Astrocyte of the spinal cord (primary cell): ENCODE results near the gene WDR70.
"Not testable (repeated sequence)": the region's sequence is repeated elsewhere in the genome, so short reads cannot be mapped to it uniquely, and the experiment has no call there.

ENCODE experiments used
- DNase-seq: peaks from one replicate; pipeline ENCODE4 v3.0.0; 2011; ENCODE audit warnings: low read depth, low spot score
- H3K4me3 ChIP-seq: 2 replicates; pipeline ENCODE4 v1.5.1; 2011; ENCODE audit warnings: low read depth, mild to moderate bottlenecking, low read length, moderate library complexity
- in situ Hi-C: cut with HindIII; loops from 2 replicates; pipeline ENCODE4 v1.10.0; 2017; ENCODE audit warnings: low sequenced_read_pairs
- TF ChIP-seq, protein P1 (sequence below): IDR thresholded peaks from 2 replicates; pipeline ENCODE4 v1.5.1; 2012; ENCODE audit warnings: low read depth, mild to moderate bottlenecking, low read length, inconsistent platforms

Gene WDR70

DNA sequence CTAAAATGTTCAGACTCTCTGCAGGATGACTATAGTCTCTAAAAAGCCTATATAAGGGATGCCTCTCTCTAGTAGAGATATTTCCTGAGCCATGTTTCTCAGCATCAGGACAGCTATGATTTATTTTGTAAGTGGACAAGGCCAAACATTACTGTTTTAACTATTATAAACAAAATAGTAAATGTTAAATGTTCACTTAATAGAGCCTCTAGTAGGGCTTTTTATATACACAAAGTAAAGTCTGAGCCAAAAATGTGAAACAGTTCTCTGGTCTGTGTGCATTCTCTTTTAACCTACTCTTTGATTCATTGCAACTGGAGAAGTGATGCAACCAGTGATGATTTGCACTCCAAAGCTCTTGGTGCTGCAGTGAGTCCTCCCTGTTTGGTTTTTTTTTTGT, 240.2 kb downstream of the WDR70 start:
- peak; percentile 51 for DNase-seq
- in situ Hi-C loops: no loop called here
- TF ChIP-seq, protein P1, sequence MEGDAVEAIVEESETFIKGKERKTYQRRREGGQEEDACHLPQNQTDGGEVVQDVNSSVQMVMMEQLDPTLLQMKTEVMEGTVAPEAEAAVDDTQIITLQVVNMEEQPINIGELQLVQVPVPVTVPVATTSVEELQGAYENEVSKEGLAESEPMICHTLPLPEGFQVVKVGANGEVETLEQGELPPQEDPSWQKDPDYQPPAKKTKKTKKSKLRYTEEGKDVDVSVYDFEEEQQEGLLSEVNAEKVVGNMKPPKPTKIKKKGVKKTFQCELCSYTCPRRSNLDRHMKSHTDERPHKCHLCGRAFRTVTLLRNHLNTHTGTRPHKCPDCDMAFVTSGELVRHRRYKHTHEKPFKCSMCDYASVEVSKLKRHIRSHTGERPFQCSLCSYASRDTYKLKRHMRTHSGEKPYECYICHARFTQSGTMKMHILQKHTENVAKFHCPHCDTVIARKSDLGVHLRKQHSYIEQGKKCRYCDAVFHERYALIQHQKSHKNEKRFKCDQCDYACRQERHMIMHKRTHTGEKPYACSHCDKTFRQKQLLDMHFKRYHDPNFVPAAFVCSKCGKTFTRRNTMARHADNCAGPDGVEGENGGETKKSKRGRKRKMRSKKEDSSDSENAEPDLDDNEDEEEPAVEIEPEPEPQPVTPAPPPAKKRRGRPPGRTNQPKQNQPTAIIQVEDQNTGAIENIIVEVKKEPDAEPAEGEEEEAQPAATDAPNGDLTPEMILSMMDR: no peak
- no peak overlapping the region for H3K4me3 ChIP-seq

DNA sequence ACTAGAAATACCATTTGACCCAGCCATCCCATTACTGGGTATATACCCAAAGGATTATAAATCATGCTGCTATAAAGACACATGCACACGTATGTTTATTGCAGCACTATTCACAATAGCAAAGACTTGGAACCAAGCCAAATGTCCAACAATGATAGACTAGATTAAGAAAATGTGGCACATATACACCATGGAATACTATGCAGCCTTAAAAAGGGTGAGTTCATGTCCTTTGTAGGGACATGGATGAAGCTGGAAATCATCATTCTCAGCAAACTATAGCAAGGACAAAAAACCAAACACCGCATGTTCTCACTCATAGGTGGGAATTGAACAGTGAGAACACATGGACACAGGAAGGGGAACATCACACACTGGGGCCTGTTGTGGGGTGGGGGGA, 243.2 kb downstream of the WDR70 start:
- in situ Hi-C loops, H3K4me3 ChIP-seq, DNase-seq: not testable (repeated sequence)

- in situ Hi-C loops: no loop called here
- no peak overlapping the region for H3K4me3 ChIP-seq
- TF ChIP-seq, protein P1: no peak
- no peak for DNase-seq
These were observed 247.1 kb downstream of the WDR70 start for GRCh38 chr5:37626266-37626665.

DNA sequence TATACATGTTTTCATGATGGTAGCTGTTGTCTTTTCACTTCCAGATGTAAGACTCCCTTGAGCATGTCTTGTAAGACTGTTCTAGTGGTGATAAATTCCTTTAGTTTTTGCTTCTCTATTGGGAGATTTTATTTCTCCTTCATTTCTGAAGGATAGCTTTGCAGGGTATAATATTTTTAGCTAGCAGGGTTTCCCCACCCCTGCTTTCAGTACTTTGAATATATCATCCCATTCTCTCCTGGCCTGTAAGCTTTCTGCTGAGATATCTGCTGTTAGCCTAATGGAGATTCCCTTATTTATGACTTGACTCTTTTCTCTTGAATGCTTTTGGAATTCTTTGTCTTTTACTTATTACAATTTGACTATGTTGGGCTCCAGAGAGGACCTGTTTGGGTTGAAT, 249.8 kb downstream of the WDR70 start:
- TF ChIP-seq, protein P1: no peak
- in situ Hi-C loops: no loop called here
- no peak overlapping the region for H3K4me3 ChIP-seq

GRCh38 chr5:37631939-37632338, 252.8 kb downstream of the WDR70 start:
- no peak overlapping the region for H3K4me3 ChIP-seq
- in situ Hi-C loops: no loop called here
- DNase-seq: no peak
- TF ChIP-seq, protein P1: no peak

More for the DNA sequence above, 249.8 kb downstream of the WDR70 start:
- DNase-seq: no peak

GRCh38 chr5:37637165-37637845, 258.2 kb downstream of the WDR70 start:
- DNase-seq: peak; percentile 63
- H3K4me3 ChIP-seq: no peak overlapping the region
- TF ChIP-seq, protein P1: no peak
- in situ Hi-C loops: no loop called here

- in situ Hi-C loops: no loop called here
- no peak overlapping the region for H3K4me3 ChIP-seq
- peak; percentile 20 for DNase-seq
- TF ChIP-seq, protein P1: no peak
These were observed 259.8 kb downstream of the WDR70 start for GRCh38 chr5:37638897-37639296.
